Measurements from ENCODE around the gene HASPIN.
"Not testable (repeated sequence)": the region's sequence is repeated elsewhere in the genome, so short reads cannot be mapped to it uniquely, and the experiment has no call there.

HASPIN gene

GRCh38 chr17:3697103-3697476 is 26.6 kb upstream of the HASPIN start:
- no peak for DNase-seq

DNA sequence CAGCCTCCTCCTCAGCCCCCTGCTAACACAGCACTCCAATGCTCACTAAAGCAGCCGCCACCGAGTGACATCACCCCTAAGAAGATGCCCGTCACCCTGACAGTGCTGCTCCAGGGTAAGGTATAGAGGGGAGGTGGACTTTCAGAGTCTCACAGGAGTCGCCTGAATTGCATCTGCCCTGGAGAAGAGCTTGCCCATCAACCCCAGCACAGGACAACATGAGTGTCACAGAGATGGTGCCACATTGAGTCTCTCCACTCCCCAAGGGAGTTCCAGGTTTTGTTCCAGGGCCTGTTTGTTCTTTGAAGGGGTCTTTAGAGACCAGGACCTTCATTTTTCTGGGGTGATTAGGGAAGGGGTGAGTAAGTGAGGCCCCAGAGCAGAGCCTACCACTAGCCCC is 25.6 kb upstream of the HASPIN start:
- DNase-seq: no peak

DNA sequence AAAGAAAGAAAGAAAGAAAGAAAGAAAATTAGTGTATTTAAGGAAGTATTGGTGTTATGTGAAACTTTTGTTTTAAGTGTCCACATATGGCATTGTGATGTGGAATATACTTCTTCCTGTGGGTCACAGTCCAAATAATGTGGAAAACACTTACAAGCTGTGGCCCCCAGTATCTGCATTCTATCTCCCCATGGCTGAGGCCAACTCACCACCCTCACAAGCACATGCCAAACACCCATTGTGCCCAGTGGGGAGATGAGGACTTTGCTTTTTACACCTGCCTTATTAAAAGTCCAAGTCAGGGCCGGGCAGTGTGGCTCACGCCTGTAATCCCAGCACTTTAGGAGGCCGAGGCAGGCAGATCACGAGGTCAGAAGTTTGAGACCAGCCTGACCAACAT is 23.8 kb upstream of the HASPIN start:
- DNase-seq: no peak

DNA sequence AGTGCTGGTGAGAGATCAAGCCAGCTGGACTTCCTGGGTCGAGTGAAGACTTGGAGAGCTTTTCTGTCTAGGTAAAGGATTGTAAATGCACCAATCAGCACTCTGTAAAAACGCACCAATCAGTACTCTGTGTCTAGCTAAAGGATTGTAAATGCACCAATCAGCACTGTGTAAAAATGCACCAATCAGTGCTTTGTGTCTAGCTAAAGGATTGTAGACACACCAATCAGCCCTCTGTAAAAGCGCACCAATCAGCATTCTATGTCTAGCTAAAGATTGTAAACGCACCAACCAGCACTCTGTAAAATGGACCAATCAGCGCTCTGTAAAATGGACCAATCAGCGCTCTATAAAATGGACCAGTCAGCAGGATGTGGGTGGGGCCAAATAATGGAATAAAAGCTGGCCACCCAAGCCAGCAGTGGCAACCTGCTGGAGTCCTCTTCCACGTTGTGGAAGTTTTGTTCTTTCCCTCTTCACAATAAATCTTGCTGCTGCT is 21.6 kb upstream of the HASPIN start:
- not testable (repeated sequence) for DNase-seq

DNA sequence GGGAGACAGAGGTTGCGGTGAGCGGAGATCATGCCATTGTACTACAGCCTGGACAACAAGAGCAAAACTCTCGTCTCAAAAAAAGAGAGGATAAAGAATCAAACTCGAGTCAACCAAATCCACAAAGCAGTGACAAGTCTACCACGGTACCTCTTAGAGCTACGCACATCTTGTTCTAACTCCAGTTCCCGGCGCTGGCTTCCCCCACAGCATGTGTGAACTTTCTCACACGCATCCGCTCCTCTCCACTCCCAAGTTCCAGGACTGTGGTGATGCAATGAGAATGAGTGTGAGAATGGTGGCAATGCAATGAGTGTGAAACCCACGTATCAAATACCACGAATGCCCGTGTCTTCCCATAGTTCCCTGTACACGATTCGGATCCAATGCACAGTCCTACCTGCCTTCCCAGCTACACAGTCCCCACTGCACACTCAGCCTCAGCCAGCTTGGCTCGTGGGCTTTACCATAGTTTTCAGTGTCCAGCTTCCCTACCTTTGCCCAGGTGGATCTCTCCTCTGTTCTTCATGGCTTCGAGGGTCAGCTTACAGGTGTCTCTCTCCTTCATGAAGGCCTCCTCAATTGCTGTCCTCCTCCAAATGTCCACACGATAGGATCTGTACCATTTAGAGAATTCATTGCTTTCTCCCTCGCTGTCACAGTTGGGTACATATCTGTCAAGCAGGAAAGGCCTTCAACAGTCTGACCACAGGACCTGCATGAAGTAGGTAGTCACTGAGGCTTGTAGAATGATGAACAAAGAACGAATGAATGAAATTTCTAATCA is 18.6 kb upstream of the HASPIN start:
- no peak for DNase-seq

- not testable (repeated sequence) for DNase-seq
These were observed 18.1 kb upstream of the HASPIN start for GRCh38 chr17:3705718-3705984.

DNA sequence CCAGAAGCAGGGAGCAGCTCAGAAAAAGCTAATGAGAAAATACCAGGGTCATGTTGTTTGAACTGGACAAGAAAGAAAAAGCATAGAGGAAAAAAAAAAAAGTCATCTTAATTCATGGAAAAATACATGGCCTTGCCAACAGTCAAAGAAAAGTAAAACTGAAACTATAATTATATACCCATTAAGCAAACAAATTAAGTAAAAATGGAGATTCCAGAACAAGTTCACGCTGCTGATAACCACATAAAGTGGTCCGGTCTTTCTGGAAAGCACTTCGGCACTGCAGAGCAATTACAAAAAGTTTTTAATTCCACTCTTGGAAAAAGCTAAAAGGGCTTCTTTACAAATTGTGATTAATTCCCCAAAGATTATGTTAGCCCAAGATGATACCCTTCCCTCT is 15.3 kb upstream of the HASPIN start:
- no peak for DNase-seq

DNA sequence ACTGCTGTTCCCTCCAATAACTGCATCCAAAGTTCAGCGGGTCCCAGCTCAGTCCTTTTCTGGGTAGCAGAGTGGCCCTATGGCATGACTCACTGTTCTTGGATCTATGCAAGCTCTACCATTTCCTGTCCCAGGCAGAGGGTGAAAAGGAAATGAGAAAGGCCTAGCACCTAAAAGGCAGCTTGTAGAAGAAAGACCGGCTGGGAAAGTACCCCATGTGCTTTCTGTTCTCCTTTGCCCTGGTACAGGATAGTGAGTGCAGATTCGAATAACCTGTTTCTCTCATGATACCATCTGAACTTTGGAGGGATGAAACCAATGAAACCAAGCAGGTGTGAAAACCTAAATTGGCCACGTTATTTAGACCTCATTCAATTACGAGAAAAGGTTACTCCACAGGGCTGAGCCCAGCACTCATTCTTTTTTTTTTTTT is 12.7 kb upstream of the HASPIN start:
- no peak for DNase-seq

- DNase-seq: no peak
These were observed 10.8 kb upstream of the HASPIN start for GRCh38 chr17:3712811-3713463.

- no peak for DNase-seq
These were observed 8.4 kb upstream of the HASPIN start for GRCh38 chr17:3715296-3715695.

- no peak for DNase-seq
These were observed 5.5 kb upstream of the HASPIN start for GRCh38 chr17:3718201-3718600.

- no peak for DNase-seq
These were observed 4.4 kb upstream of the HASPIN start for GRCh38 chr17:3719265-3719664.

GRCh38 chr17:3722716-3723115 is 987 bp upstream of the HASPIN start:
- no peak for DNase-seq

GRCh38 chr17:3723188-3723555 is 531 bp upstream of the HASPIN start:
- no peak for DNase-seq

- DNase-seq: no peak
These were observed 825 bp downstream of the HASPIN start for GRCh38 chr17:3724378-3725077.

- no peak for DNase-seq
These were observed 3.3 kb downstream of the HASPIN start for GRCh38 chr17:3727041-3727440.

- DNase-seq: not testable (repeated sequence)
These were observed 4.4 kb downstream of the HASPIN start for GRCh38 chr17:3728099-3728498.

- DNase-seq: peak; percentile 47
These were observed 6.2 kb downstream of the HASPIN start for GRCh38 chr17:3729881-3730280.

GRCh38 chr17:3730881-3731429 is 7.3 kb downstream of the HASPIN start:
- DNase-seq: no peak

GRCh38 chr17:3732210-3732621 is 8.5 kb downstream of the HASPIN start:
- no peak for DNase-seq

DNA sequence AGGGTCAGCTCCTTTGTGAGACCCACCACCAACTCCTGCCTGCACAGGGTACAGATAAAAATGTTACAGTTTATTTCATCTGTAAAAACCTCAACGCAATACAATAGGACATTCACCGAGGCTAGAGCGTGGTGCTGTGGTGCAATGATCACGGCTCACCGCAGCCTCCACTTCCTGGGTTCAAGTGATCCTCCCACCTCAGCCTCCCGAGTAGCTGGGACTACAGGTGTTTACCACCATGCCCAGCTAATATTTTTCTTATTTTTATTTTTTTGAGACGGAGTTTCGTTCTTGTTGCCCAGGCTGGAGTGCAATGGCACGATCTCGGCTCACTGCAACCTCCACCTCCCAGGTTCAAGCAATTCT is 11.2 kb downstream of the HASPIN start:
- DNase-seq: not testable (repeated sequence)

DNA sequence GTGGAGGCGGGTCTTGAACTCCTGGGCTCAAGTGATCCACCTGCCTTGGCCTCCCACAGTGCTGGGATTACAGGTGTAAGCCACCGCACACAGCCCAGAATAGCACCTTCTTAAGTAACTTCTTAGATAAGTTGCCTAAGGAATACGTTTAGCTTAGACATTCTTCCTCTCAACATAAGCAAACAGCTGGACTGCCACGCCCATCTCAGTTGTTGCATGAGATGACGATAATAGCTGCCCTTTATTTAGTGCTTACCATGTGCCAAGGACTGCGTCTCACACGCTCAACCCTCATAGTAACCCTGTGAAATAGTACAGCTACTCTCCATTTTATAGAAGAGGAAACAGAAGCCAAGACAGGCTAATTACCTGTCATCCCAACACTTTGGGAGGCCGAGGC is 11.8 kb downstream of the HASPIN start:
- DNase-seq: no peak

GRCh38 chr17:3738562-3739295 is 15.0 kb downstream of the HASPIN start:
- DNase-seq: no peak
